ENCODE data around the gene TMEM121B.

Gene TMEM121B

DNA sequence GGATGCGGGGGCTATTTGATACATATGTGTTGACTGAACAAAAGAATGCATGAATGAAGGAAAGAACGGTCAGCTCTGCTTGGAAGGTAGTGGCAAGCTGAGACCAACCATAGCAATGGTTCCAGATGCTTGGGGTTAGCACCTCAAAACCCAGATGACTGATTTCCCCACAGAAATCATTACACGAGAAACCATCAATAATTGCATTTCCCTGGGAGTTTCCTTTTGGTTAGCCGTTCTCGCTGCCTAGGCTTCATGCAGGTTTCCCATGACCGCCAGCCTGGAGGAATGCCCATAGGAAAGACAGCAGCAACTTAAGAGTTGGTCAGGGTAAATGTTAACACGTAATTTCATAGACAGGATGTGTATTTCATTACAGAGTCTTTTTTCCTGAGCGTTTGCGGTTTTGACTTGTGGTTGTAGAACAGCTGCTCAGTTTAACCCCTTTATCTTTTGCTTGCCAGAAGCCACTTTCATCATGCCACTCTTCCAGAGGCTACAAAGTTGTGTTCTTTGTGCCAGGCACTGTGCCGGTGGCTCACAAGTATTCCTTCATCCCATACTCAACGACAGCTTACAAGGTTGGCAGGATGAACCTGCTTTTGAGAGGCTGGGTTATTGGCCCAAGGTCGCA, 33.5 kb downstream of the TMEM121B start:
- DNase-seq, result peak; percentile 41 to 66 (median 60)

DNA sequence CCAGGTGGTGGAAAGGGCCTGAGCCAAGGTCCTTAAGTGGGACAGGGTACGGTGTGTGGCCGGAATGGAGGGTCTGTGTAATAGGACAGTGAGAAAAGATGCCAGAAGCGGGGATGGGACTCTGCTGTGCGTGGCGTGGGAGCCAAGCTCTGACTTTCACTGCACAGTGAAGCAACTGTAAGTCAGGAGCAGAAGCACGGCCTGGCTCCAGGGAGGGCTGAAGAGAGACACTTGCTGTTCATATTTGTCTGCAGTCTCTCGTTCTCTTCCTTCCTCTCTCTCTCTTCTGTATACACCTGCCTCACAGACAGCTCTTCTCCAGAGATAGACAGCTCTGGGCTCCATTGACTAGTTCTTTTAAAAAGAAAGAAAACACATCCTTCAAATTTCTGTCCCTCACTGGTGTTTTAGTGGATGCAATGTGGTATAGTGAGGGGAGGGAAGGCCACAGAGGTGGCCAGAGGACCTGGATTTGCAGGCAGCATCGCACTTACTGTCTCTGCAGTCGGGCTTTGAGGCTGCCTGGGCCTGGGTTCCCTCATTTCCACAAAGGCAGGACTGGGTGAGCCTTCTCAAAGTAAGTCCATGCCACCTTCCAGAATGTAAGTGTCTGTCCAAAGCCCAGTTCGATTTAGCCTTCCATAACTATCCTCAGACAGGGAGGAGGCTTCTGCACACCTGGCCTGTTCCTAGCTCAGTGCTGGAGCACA, 34.2 kb downstream of the TMEM121B start:
- peak in 3 of 4 experiments; percentile 61 to 73 (median 65) for DNase-seq

DNA sequence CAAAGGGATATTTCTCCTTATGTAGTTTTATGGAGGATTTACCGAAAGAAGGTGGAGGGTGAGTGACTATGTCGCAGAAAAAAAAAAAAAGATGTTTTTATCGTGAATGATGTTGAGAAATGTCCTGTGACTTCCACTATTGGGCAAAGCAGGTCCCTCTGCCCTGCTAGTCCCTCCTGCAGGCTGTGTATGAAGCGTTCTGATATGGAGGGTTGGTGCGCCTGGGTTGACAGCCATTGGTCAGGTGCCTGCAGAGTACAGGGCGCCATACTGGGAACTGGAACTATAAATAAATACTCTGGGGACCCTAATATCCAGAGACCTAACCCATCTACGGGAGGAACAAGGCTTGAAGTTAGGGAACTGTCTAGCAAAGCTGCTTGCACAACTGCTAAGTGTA, 34.9 kb downstream of the TMEM121B start:
- peak; percentile 51 to 78 (median 72) for DNase-seq

DNA sequence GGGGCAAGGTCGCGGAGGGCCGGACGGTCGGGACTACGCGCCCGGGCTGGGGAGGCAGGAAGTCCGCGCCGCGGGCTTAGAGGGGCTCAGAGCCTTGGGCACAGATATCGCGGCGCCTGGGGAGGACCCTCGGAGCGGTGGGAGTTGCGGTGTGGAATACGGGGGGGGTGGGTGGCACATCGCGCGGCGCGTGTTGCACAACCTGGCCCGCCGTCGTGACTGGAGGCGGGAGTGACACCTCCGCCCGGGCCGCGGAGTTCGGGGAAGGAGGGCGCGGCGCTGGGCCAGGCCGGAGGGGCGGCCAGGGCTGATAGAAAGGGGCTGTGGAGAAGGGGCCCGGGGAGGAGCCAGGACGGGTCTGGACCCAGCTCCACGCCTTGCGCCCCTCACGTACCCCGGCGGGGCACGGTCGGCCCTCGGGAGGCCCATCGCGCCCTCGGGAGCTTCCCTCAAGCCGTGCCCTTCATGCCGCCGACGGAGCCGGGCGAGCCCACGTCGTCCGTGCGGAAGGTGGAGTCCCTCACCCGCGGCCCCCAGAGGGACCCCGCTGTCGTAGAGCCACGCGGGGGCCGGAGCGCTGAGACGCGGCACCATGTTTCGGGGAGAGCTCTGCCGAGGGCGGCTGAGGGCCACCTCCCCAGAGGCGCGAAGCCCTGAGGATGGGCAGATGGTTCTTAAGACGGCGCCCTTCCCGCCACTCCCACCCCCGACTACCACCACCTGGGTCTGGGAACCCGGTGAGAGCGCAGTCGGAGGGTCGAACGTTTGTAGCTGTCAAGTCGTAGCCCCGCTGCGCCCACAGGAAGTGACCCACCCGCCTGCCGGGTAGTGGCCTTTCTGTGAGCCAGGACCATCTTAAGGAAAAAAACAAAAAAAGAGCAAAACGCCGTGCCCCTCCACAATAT, 35.6 kb downstream of the TMEM121B start:
- DNase-seq, result peak; percentile 59 to 85 (median 72)

DNA sequence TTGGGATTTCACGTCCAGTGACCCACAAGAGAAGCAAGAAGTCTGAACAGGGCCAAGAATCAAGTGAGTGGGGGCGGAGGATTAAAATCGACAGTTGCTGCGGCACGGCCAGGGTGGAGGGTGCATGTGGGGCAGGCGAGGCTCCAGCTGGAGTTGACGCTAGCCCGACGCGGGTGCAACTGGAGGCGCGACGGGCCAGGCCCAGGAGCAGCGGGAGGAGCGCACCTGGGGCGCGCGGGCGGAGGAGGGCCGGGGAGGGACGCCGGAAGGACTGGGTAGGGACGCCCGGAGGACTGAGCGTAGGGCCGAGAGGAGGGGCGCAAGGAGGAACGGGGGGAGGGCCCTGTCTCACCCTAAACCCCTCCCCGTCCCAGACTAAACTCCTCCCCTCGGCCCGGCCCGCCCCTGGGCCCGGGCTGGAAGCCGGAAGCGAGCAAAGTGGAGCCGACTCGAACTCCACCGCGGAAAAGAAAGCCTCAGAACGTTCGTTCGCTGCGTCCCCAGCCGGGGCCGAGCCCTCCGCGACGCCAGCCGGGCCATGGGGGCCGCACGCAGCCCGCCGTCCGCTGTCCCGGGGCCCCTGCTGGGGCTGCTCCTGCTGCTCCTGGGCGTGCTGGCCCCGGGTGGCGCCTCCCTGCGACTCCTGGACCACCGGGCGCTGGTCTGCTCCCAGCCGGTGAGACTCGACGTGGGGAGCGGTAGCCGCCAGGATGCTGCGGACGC, 36.4 kb downstream of the TMEM121B start, which contains the start of gene IL17RA:
Gene IL17RA, plus strand, starts transcription at position 447 of the 723 bp plus-strand sequence. Its CDS starts 92 bp downstream, at position 539.
- peak; percentile 94 to 97 (median 96) for DNase-seq

GRCh38 chr22:17083811-17084441, 37.2 kb downstream of the TMEM121B start:
- no peak for DNase-seq

- no peak for DNase-seq
These were observed 37.9 kb downstream of the TMEM121B start for GRCh38 chr22:17083255-17083654.

DNA sequence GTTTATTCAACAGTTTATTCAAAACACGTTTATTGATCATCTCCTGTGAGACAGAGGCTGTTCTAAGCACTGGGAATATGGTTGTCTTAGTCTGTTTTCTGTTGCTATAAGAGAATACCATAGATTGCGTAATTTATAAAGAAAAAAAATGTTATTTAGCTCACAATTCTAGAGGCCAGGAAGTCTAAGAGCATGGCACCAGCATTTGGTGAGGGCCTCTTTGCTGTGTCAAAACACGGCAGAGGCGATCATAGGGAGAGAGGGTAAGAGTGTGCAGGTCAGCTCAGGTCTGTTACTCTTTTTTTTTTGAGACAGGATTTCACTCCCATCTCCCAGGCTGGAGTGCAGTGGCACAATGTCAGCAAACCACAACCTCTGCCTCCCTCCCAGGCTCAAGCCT, 41.6 kb downstream of the TMEM121B start:
- peak in 1 of 4 experiments; percentile 49 for DNase-seq

DNA sequence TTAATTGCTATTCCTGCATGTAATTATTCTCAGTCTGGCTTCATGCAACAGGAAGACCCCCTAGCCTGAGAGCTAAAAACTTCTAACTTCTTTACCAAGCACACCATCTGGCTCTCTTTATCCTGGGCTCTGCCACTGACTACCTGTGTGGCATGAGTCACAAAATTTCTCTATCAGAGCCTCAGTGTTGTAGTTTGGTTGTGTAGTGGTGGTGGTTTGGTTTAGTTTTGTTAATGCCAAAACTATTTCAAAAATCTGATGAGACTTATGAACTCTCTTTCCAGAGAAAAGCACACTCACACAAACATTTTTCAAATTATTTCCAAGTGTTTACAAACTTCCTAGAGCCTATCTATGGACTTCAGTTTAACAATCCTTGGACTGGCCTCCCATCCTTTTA, 43.9 kb downstream of the TMEM121B start:
- no peak for DNase-seq

GRCh38 chr22:17074648-17075002, 46.5 kb downstream of the TMEM121B start:
- no peak for DNase-seq

- no peak for DNase-seq
These were observed 48.3 kb downstream of the TMEM121B start for GRCh38 chr22:17072877-17073276.

Measured in suppressor macrophage (primary cell).